Frontal cortex (tissue), 4 donors: ENCODE measurements around the gene RECK. TPM values are rescaled to one million over a fixed set of nuclear protein-coding genes. Genes with fewer than 3 reads are reported as not detected.

ENCODE experiments used
- DNase-seq, 2 donors: peaks; one replicate each; pipeline ENCODE4 v3.0.0; 2012; ENCODE audit warnings: low spot score in 2 of 2
- FAIRE-seq: peaks from 2 replicates; lab custom pipeline; 2012; peaks lifted over from hg19 to GRCh38; lab: Jason Lieb, UNC
- total RNA-seq: library from RNA; depleted of rRNA; stranded (reverse); fragments of >200 nt; gene quantifications from one replicate; pipeline ENCODE4 v1.2.3, GENCODE V29; 2014
- donor health status: control.
- donor health status: control.
- donor health status: control.

RECK gene
- total RNA-seq, 1 donor from 2014 or later = 7.3 TPM

DNA sequence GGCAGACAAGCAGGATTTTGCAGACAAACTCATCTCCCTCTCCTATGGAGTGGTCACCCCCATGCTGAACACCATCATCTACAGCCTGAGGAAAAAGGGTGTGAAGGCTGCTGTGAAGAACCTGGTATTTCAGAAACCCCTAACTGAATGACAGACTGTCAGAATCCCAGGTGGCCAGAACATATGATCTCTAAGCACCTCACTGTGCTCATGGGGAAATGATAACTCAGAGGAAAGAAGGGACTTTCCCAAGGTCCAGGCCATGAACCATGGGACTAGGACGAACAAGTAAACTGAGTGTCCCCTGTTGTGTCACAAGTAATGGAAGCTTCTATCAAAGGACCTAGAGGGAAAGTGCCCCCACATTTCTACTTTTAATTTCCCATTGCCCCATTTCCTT is 14.7 kb upstream of the RECK start:
- no peak for DNase-seq

DNA sequence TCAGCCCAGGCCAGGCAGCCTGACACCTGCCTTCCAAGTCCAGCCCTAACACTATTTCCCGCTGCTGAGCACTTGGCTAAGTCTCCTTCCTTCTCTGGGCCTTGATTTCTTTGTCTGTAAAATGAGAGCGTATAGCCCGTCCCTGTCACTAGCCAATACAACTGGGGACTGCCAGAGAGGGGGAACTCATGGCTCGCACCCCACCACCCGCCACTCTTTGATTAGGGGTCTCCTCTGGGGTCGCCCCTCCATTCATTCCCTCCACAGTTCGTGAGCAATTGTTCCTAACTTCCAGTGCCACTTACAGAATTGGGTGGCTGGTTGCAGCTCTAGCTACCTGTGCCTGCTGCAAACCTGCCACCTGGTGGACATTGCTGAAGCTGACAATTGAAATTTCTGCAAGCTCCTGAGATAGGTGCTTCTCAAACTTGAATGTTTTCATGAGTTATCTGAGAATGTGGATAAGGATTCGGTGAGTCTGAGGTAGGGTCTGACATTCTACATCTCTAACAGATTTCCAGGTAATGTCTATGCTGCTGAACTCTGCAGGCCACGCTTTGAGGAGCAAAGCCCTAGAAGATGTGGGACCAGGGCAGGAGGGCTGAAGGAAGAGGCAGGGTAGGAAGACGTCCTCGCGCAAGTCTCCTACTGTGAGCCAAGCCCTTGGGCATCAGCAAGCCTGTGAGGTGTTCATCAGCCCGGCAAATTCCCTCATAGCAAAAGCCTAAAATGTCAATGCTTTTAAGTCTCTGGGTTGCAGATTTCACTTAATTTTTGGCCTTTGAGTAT is 13.3 kb upstream of the RECK start:
- FAIRE-seq = no peak
- DNase-seq = peak in 1 of 2 donors; percentile 54

More for the DNA sequence above, 14.7 kb upstream of the RECK start:
- no peak for FAIRE-seq

DNA sequence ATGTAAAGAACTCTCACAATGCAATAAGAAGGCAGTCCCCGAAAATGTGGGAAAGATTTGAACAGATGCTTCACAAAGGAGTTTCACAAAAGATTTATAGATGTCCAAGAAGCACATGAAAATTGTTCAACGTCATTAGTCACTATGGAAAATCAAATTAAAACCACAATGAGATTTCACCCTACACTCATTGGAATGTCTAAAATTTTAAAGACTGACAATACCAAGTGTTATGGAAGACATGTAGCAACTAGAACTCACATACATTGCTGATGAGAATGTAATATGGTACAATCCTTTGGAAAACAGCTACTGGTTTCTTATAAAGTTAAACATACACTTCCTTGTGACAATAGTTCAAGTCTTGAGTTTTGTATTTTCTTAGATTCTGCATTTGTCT is 11.0 kb upstream of the RECK start:
- FAIRE-seq = no peak
- no peak for DNase-seq

DNA sequence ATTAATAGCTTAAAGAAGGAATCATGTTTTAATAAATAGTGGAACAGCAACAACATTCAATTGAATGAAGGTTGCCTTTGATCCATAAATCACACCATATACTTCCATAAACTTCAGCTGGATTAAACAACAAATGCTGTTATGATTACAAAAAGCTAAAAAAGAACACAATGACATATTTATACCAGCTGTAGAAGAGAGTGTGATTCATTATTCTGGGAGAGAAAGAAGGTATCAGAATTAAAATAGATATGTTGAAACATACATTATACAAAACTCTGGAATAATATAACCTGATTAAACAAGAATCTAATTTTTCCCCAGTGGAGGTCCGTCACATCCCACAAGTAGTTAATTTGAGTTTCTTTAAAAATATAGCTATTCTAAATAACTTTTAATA is 7.5 kb upstream of the RECK start:
- FAIRE-seq = no peak
- no peak for DNase-seq

DNA sequence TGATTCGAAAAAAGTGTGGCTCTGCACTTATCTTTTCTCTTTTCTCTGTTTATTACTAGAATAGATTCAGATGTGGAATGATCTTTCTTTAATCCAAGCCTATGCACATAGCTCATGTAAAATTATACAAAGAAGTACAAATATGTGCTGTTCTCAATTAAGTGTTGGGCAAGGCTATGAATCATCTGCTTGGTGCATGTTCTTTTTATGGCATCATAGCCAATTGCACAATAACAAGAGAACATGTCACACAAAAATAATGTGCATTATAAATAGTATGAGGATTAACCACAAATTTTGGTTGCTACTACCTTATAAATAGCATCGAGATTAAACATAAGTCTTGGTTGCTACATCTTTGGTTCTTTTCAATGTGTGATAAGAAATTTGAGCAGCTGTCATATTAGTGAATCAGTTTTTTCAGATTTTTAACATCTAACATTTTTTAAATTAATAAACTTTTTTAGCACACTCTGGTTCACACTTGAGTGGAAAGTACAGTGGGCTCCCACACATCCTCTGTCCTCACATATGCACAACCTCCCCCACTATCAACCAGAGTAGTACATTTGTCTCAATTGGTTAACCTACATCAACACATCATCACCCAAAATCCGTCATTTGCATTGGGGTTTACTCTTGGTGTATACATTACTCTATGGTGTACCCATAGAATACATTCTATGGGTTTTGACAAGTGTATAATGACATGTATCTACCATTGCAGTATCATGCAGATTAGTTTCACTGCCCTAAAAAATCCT is 6.8 kb upstream of the RECK start:
- FAIRE-seq (no peak), DNase-seq (no peak)

DNA sequence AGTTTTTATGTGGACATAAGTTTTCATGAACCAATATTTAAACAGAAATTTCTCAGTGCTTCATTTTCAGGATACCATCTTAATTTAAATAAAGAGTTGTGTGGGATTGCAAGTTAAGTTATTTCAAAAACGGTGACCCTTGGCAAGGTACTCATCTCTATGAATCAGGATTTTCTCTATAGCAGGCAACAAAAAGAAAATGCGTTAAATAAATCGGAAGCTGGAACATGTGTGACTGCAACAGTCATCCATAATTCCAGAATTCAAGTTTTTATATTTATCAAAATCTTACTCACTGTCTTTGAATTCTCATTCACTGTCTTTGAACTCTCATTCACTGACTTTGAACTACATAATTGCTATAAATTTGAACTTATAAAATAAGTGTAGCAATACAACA is 5.8 kb upstream of the RECK start:
- no peak for DNase-seq
- FAIRE-seq = no peak

DNA sequence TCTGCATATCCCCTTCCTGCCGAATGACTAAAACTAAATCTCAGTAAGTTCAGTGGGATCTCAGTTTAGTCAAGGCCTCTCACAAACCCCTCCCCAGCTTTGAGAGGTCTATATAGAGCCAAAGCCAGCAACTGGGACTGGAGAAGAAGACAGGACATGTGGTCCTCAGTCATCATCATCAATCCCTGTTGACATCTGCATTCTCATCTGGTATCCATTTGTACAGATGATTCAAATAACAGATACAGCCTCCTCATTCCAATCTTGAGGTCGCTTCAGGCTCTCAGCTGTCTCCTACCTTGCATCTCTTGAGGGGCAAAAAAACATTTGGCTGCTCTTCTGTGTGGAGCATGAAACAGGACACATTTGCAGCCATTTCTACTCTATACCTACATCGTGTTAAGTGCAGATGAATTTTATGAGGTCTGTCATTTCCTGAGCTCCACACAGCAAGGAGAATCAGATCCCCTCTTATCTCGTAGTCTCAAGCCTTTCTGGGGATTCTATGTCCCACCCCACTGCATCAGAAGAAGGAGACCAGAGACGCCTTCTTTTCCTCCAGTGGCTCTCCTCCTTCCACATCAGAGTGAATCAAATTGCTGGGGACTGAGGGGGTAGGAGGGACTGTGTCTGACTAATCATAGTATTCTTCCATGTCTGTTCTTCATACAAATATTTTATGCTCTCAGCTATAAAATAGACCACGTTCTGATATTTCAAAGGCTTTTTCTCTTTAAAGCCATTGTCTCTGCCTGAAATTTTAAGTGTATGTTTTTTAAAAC is 4.7 kb upstream of the RECK start:
- FAIRE-seq = no peak
- no peak for DNase-seq

DNA sequence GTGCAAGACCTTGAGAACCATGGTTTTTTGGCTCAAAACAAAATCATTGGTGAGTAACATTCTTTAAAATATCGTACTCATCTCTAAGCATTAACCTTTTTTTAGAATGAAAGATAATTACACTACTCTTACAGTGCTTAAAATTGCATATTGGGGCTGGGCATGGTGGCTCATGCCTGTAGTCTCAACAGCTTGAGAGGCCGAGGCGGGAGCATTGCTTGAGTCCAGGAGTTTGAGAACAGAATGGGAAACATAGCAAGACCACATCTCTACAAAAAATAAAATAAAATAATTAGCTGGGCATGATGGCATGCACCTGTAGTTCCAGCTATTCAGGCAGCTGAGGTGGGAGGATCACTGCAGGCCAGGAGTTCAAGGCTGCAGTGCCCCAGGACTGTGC is 2.9 kb upstream of the RECK start:
- DNase-seq = no peak

DNA sequence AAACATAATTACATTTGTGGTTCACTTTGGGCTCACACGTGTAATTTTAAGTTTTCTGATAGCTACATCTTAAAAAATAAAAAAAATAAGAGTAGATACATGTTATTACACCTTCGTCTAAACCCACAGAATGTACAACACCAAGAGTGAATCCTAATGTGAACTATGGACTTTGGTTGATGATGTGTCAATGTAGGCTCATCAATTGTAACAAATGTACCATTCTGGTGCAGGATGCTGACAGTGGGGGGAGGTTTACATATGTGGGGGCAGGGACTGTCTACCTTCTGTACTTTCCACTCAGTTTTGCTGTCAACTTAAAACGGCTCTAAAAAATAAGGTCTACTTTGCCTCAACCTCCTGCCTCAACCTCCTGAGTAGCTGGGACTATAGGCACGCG is 2.5 kb upstream of the RECK start:
- FAIRE-seq = no peak
- no peak for DNase-seq

More for the DNA sequence above, 2.9 kb upstream of the RECK start:
- FAIRE-seq = no peak

DNA sequence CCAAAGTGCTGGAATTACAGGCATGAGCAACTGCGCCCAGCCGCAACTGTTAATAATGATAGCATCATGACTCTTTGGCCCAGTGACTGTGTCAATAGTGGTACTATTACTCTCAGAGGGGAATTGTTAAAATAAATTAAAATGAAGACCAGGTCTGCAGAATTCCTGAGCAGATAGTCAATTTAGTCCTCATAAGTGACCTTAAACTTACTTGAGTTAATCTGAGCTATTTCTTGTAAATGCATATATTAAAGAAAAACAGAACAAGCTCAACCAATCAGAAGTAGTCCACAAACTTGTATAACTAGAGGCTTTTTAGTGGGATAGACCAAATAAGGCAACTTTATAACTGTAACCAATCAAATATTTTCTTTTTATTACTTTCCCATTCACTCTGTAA is 1.7 kb upstream of the RECK start:
- no peak for FAIRE-seq
- no peak for DNase-seq

DNA sequence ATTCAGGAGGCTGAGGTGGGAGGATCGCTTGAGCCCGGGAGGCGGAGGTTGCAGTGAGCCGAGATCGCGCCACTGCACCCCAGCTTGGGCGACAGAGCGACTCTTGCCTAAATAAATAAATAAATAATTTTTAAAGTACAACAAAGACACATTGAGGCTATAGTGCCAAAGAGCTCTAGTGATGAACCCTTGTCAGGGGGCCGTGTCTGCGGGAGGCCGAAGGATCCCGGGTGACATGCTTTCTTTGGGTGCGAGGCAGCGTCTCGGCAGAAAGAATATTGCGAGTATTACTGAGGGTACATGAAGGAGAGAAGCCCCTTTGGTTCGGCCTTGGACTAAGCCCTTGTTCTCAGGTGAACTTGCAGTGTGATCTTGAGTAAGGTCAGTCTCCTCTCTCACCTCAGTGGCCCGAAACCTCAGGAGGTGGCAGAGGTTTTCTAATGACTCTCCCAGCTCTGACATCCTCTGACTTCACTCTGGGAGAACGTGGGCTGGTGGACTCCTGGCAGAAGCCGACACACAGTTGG is 397 bp upstream of the RECK start:
- DNase-seq (no peak), FAIRE-seq (no peak)

DNA sequence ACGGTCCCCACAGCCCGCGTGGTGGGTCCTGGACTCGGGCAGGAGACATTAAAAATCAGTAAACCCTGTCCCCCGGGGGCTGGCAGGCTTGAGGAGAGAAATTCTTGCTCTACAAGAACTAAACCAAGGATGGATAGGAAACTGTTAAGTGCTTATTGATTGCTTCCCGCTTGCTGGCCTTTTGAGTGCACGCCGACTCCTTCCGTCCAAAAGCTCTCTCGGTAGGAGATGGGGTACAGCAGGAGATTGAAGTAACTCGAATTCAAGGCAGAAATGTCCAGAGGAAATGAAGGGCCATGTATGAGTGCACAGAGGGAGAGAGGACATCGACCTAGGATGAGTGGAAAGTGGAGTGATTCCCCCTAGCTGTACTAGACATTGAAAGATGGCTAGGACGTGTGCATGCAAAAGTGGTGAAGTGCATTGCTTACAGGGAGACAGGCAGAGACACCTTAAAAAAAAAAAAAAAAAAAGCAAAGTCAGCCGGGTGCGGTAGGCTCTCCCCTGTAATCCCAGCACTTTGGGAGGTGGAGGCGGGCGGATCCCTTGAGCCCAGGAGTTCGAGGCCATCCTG is 923 bp downstream of the RECK start:
- FAIRE-seq (no peak), DNase-seq (peak; percentile 24 to 40)

DNA sequence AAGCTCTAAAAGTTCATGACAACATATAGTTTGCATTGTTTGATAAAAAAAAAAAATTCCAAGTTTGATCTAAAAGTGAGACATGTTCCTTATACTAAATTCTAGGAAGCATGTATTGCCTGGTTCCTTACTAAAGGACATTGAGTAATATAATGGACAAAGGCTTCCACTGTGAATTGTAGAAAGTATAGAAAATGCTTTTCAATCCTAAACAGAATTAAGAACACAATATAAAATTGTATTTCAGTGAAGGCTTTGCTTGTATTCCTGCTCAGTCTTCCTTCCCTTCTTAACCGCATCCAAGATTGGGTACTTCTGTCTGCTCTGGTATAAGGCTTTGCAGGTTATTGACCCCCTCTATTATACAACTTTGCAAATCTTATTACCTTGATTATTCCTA is 2.4 kb downstream of the RECK start:
- FAIRE-seq (no peak), DNase-seq (no peak)

DNA sequence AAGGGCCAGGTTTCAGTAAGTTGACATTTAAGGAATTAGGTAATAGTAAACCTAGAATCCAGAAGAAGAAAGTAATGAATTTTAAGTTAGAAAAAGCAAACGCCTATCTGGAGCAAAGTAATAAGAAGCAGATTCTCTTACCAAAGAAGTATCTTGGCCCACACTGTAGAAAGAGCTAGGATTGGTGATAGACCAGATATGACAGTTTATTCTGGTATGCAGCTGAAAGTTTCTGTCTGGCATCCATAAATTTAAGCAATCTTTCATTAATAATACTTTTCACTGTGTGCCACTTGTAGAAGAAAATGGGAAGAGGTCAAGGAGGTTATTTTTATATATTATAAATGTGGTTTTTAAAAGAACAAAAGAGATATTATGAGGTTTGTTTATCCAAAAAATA is 3.0 kb downstream of the RECK start:
- FAIRE-seq (no peak), DNase-seq (no peak)

DNA sequence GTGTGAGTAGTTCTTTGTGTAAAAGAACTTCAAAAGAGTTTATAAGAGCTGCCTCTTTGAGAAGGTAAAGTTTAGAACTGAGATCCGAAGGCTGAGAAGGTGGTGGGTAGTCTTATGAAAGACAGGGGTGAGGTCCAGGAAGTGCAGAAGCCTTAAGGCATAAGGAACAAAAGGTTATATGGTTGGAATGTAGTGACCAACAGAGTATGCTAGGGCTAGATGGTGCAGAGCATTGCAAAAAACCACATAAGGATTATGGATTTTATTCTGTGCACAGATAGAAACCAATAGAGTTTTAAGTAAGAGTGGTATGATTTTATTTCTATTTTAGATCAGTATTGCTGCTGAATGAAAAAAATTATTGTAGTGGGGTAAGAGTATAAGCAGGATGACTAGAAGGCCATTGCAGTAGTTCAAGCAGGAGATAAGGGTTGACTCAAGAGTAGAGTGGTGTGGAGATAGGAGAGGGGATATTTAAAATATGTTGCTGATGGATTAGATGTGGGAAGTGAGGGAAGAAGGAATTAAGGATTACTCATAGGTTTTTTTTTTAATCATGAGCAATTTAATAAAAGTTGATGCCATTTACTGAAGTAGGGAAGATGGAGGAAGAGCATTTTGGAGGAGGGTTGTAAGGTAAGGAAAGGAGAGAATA is 3.7 kb downstream of the RECK start:
- FAIRE-seq (no peak), DNase-seq (no peak)

DNA sequence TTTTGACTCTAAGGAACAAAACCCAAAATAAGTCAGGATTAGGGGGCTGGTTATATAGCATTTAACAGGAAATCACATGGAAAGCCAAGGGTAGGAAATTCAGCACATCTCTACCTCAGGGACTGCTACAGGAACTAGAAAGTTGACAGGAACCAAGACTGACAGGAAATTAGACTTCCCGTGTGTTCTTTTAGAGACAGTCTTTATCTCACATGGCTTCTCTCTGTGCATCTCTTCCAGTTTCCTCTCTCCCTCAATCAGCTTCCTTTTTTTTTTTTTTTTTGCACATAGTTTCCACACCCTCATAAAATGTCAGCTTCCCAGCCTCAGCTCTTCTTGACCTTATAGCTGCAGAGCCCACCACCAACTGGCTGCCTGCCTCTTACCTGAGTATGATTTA is 4.8 kb downstream of the RECK start:
- no peak for DNase-seq
- no peak for FAIRE-seq

DNA sequence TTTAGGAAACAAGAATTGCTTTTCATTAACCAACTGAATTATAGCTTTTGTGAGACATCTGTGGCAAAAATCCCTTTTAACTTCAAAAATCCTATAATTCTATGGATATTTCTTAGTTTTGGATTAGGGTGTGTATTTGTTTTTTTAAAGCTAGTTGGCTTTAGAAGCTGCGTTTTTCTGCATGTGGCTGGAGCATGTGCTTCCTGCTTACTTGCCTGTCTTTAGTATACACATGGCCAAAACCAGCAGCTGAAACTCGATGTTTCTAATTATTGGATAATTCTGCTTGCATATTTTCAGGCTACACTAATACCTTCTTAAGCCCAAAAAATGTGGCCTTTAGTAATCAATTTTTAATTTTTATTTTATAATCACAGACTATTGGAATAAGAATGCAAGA is 8.9 kb downstream of the RECK start:
- no peak for DNase-seq
- no peak for FAIRE-seq

DNA sequence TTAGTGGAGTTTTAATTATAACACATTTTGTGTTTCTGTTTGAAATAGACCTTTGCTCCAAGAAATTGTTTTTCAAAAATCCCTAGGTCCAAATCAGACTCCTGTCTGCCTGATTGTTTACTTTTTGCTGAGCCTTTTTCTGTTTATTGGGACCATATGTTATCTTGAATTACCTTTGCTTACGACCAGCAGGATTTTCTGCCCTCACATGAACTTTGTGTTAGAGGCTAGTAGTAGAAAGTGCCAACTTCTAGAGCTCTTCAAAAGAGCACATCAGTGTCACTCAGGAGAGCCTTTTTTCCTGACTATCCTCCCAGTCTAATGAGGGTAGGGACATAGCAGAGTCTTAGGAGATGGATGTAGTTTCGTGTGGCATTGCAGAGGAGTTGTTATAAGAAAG is 10.2 kb downstream of the RECK start:
- FAIRE-seq (no peak), DNase-seq (no peak)

DNA sequence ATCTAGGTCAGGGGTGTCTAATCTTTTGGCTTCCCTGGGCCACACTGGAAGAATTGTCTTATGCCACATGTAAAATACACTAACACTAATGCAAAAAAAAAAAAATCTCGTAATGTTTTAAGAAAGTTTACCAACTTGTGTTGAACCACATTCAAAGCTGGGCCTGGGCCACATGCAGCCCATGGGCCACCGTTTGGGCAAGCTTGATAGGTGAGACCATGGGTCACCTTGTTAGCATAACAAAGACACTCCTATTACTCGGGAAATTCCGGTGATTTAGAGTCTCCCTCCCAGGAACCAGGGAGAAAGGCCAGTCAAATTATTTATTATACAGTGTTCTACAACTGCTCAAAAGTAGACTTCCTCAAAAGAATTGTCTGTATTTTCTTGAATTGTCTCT is 12.7 kb downstream of the RECK start:
- FAIRE-seq = no peak

DNA sequence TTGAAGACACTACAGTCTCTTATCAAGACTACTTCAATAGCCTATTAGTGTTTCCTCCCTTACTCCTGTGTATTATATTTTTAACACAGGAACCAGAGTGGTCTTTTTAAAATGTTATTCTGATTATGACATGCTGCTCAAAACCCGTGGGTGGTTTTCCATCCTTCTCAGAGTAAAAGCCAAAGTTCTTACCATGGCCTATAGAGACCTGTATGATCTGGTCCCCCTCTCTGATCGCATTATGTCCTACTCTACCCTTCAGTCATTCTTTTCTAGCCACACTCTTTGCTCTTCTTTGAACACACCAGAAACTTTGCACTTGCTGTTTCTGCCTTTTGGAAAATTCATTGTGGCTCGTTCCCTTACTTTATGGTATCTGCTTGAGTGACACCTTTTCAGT is 13.8 kb downstream of the RECK start:
- no peak for DNase-seq

More for the DNA sequence above, 12.7 kb downstream of the RECK start:
- no peak for DNase-seq

More for the DNA sequence above, 13.8 kb downstream of the RECK start:
- FAIRE-seq = no peak
